NCI-H2227 (cell line): ENCODE results near the gene PRR19.
"Not testable (repeated sequence)": the region's sequence is repeated elsewhere in the genome, so short reads cannot be mapped to it uniquely, and the experiment has no call there.

Experiments used
- DNase-seq: peaks from one replicate; lab custom pipeline; 2025; ENCODE audit not compliant: unreplicated experiment; lab: John Stamatoyannopoulos, UW

PRR19 gene

DNA sequence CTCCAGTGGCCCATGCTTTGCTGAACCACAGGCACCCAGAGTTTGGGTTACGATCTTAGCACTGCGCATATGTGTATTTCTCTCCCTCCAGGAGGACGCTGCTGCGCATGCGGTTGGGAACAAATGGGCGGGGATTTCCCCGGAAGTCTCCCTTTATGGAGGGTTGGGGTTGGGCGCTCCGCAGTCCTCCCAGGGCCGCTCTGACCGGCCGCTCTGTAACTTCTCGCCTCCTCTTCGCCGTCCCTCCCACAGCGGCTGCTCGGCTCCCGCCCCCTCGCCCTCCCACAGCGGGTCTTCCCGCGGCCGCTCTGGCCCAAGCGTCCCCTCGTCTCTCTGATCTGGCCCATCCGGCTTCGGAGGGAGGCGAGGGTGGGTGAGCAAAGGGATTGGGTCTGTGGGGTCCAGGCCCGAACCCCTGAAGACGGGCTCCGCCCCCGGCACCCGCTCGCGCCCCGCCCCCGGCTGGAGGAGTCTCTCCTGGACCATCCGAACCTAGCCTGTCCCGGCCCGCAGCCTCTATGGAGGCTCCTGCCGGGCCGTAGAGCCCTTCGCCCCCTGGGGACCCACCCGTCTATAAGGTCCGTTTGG is 23.5 kb downstream of the PRR19 start, which contains the start of gene MEGF8:
MEGF8 (plus strand) TSS at position 328 of the 588 bp plus-strand sequence. CDS start 609 bp downstream, outside the sequence.
- DNase-seq: peak; percentile 100

DNA sequence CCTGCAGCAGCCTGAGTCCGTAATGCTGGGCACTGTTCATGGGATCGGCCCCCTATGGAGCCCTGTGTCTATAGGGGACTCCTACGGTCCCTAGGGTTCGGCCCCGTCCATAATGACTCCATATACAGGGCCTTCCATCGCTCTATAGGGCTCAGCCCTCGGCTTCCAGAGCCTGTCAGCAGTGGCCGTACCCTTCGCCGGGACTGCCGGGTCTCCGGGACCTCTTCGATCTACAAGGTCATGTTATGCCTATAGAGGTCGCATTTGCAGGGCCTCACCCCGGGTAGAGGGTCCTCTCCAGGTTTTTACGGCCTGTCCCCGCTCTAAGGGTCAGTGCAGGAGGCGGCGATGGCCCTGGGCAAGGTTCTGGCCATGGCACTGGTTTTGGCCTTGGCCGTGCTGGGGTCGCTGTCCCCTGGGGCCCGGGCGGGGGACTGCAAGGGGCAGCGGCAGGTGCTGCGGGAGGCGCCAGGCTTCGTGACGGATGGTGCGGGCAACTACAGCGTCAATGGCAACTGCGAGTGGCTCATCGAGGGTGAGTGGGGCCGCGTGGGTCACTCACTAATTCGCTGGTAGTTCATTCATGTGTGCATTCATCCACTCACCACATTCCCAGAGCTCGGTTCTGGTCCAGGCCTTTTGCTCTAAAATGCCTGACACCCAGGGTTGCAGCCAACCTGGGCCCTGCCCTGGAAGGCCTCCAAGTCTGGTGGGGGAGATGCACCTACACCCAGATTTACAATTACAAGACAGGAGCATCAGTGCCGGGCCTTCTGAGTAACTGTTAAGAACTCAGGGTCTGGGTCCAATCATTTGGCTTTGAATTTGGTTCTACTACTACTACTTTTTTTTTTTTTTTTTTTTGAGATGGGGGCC is 24.2 kb downstream of the PRR19 start:
- peak; percentile 65 for DNase-seq

DNA sequence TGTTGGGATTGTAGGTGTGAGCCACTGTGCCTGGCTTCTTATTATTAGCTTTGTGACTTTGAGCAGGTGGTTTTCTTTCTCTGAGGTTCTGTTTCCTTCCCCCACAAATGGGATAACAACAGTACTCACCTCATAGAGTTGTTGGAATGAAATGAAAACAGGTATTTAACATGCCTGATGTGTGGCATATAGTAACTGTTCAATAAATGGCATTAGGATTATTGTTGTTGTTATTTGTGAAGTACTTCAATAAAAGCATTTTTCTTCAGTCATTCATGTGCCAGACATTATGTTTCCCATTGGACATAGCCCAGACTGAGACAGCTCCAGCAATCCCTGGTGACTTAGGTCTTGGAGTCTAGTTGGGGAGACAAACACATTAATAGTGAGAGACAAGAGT is 25.0 kb downstream of the PRR19 start:
- no peak for DNase-seq

DNA sequence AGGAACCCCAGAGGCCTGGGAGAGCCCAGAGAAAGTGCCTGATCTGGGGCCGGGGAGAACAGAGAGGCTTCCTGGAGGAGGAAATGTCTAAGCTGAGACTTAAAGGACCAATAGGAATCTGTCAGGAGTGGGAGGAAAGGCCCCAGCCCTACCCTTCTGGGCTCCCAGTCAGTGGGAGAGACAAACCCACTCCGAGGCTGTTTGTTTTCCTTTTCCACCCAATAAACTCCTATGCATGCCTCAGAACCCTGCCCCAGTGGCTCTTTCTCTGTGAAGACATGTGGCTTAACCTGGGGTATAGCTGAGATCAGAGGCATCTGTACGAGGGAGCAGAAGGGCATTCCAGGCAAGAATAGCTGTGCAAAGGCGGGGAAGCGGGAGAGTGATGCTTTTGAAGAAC is 25.4 kb downstream of the PRR19 start:
- no peak for DNase-seq

DNA sequence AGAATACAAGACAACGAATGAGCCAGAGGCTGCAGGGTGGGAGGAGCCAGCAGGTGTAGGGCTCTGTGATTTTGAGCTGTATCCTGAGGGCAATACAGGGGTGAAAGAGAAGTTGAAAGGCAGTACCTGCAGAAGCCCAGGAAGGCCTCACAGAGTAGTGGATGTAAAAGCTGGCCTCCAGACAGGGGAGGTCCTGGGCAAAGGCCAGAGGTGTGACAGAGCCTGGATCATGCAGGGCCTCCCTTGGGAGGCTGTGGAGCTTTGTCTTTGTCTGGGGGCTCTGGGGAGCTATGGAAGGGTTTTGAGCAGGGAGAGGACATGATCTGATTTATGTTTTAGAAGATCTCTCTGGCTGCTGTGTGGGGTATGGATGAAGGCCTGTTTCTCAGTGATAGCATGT is 26.2 kb downstream of the PRR19 start:
- DNase-seq: no peak

DNA sequence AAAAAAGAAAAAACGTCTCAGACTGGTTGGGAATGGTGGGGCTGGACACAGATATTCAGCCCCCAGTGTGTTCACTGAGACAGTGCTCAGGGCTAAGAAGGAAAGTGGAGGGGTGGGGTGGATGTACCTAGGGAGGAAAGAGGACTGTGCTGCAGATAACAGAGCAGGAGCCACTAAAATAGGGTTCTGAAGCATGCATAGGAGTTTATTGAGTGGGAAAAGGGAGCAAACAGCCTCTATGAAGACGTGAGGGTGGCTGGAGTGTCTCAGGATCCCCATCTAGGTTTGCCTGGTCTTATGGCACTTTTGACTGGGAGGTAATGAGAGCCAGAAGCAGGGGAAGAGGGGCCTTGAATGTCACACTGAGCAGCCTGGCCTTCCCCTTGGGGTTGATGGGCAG is 26.9 kb downstream of the PRR19 start:
- DNase-seq: no peak

DNA sequence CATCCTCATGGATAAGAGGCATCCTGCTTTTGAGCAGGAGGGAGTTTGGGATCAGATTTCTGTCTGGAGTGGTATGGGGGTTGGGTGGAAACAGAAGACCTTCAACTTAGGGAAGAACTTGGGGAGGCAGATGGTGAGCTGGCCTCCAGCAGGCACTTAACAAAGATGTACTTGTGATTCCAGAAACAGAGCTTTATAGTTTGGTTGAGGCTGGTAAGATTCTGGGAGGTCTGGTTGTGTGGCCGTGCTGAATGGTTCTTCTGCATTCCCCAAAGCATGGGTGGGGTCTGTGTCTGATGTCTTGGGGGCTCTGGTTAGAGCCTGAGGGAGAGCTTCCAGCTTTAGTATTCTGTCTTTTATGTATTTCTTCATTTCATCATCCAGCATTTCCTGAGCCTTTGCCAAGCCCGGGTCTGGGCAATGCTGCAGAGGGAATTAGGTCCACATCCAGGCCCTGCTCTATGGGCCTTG is 28.3 kb downstream of the PRR19 start:
- no peak for DNase-seq

DNA sequence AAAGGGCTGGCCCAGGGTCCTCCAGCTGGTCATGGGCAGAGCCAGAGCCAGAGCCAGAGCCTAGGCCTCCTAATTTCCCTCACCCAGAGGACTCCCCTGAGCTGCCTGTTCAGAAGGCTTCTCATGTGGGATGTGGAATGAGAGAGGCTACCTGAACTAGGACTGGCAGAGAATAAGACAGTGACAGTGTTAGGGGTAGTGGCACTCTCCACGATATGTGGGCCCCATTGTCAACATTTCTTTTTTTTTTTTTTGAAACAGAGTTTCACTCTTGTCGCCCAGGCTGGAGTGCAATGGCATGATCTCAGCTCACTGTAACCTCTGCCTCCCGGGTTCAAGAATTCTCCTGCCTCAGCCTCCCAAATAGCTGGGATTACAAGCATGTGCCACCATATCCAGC is 29.4 kb downstream of the PRR19 start:
- DNase-seq: not testable (repeated sequence)

DNA sequence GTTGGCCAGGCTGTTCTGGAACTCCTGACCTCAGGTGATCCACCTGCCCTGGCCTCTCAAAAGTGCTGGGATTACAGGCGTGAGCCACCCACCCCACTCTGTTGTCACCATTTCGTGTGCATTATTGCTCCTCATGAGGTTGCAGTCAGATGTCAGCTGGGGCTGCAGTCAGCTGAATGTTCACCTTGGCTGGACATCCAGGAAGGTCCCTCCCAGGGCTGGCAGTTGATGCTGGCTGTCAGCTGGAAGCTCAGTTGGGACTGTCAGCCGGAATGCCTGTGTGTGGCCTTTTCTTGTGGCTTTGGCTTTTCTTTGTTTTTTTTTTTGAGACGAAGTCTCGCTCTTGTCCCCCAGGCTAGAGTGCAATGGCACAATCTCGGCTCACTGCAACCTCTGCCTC is 30.1 kb downstream of the PRR19 start:
- no peak for DNase-seq

DNA sequence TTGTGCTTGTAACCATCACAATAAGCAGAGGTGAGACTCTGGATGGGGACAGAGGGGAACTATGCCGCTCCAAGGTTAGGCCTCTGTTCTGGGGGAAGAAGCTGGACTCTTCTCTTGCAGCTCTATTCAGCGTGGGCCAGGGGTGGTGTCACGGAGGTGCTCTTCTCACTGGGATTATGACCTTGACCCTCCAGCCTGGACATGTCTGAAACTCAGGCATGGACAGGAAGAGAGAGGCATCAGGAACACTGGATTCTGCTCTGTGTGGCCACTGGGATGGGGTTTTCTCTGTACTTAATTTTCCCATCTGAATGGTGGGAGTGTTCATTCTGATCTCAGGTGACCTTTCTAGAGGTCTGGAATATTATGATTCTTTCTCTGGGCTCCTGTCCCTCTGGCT is 31.1 kb downstream of the PRR19 start:
- no peak for DNase-seq

DNA sequence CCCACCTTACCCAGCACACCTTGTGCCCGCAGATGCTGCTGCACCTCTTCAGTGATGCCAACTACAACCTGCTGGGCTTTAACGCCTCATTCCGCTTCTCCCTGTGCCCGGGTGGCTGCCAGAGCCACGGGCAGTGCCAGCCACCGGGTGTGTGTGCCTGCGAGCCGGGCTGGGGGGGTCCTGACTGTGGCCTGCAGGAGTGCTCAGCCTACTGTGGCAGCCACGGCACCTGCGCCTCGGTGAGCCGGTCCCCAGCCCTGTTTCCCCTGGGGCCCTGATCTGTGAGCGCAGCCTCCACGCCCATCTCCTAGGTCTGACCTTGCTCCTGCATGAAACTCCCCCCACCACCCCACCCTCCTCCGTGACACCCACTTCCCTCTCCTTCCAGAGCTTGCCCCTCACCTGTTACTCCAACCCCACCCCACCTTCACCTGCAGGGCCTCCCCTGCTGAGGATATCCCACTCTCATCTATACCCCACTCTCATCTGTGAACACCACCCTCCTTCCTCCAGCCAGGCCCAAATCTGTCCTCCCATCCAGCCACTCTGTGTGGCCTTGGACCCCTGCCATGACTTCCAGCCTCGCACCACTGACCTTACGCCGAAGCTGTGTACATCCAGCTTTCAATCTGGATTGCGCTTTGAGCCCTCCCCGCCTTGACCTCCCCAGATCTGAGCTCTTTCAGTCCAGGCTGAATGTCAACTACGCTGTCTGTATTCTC is 32.2 kb downstream of the PRR19 start:
- no peak for DNase-seq

DNA sequence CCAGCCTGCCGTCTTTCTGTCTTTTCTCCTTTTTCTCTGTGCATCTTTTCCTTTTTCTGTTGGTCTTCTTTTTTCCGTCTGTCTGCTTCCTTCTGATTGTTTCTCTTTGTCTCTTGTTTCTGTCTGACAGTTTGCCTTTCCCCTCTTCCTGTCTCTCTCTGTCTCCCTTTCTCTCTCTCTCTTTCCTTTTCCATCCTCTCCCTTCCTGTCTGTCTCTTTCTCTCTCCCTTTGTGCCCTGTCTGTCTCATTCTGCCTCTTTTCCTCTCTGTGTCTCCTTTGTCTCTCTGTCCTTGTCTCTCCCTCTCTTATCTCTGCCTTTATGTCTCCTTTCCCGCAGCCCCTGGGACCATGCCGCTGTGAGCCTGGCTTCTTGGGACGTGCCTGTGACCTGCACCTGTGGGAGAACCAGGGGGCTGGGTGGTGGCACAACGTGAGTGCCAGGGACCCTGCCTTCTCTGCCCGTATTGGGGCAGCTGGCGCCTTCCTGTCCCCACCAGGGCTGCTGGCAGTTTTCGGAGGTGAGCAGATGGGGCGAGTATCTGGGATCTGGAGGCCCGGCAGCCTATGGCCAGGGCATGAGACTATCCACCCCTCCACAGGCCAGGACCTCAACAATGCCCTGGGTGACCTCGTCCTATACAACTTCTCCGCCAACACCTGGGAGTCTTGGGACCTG is 32.9 kb downstream of the PRR19 start:
- DNase-seq: no peak

DNA sequence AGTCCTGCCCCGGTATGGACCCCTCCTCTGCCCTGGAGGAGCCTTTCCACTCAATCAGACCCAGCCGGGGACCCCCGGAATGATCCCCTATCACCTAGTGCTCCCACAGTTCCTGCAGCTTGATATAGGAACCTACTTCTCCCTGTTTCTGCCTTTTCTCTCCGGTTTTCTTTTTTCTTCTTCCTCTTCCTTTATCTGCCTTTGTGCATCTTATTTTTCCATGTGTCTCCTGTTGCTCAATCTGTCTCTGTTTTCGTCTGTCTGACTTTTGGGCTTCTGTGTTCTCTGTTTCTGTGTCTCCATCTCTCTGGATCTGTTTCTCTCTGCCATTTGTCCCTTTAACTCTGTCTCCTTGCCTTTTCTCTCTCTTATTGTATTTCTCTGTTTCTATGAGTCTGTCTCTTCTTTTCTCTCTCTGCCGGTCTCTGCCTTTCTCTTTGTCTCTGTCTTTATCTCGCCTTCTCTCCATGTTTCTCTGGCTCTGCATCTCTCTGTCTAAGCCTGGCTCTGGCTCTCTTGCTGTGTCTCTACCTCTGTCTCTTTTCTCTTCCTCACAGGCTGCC is 33.5 kb downstream of the PRR19 start:
- no peak for DNase-seq

DNA sequence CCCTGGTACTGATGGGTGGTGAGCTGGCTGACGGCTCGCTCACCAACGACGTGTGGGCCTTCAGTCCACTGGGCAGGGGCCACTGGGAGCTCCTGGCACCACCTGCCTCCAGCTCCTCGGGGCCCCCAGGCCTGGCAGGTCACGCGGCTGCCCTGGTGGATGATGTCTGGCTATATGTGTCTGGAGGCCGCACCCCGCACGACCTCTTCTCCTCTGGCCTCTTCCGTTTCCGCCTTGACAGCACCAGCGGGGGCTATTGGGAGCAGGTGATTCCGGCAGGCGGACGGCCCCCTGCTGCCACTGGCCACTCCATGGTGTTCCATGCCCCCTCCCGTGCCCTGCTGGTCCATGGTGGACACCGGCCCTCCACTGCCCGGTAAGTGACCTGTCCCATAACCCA is 34.0 kb downstream of the PRR19 start:
- no peak for DNase-seq

DNA sequence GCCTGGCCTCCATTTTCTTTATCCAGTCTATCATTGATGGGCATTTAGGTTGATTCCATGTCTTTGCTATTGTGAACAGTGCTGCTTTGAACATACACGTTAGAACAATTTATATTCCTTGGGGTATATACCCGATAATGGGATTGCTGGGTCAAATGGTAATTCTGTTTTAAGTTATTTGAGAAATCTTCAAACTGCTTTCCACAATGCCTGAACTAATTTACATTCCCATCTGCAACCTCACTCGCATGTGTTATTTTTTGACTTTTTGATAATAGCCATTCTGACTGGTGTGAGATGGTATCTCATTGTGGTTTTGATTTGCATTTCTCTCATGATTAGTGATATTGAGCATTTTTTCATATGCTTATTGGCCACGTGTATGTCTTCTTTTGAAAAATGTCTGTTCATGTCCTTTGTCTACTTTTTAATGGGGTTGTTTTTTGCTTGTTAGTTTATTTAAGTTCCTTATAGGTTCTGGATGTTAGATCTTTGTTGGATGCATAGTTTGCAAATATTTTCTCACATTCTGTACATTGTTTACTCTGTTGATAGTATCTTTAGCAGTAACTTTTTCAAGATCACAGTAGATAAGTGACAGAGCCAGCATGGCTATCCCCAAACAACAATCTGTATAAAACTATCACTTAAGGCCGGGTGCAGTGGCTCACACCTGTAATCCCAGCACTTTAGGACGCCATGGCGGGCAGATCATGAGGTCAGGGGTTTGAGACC is 37.4 kb downstream of the PRR19 start:
- not testable (repeated sequence) for DNase-seq

DNA sequence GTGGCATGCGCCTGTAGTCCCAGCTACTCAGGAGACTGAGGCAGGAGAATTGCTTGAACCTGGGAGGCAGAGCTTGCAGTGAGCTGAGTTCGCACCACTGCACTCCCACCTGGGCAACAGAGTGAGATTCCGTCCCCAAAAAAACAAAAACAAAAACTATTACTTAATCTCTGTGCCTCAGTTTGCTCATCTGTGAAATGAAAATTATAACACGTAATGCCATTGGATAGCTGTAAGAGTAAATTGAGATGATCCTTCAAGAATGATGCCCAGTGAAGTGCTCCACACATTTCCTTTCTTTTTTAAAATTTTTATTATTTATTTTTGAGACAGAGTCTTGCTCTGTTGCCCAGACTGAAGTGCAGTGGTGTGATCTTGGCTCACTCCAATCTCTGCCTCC is 38.0 kb downstream of the PRR19 start:
- not testable (repeated sequence) for DNase-seq

DNA sequence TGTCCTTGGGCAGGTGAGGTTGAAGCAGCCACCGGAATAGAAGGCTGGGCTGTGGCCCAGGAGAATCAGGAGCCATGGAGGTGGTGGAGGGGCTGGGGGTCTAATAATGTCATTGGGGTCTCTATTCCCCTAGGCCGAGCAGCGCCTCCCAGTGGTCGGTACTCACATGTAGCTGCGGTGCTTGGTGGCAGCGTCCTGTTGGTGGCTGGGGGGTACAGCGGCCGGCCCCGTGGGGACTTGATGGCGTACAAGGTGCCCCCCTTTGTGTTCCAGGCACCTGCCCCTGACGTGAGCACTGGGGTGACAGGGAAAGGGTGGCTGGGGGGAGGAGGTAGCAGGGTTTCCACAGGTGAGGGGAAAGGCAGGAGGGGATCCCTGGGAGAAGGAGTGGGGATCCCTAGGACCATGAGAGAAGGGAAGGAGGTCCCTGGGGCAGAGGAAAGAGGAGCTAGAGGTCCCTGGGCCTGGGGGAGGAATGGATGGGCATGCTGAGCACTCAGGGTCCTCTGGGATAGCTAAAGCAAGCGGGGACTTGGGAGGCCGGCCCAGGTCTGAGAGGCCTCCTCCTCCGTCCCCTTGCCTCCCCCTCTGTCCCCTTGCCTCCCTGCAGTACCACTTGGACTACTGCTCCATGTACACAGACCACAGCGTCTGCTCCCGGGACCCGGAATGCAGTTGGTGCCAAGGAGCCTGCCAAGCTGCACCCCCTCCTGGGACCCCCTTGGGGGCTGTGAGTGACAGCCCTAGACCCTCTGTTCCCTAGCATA is 41.6 kb downstream of the PRR19 start:
- DNase-seq: no peak

DNA sequence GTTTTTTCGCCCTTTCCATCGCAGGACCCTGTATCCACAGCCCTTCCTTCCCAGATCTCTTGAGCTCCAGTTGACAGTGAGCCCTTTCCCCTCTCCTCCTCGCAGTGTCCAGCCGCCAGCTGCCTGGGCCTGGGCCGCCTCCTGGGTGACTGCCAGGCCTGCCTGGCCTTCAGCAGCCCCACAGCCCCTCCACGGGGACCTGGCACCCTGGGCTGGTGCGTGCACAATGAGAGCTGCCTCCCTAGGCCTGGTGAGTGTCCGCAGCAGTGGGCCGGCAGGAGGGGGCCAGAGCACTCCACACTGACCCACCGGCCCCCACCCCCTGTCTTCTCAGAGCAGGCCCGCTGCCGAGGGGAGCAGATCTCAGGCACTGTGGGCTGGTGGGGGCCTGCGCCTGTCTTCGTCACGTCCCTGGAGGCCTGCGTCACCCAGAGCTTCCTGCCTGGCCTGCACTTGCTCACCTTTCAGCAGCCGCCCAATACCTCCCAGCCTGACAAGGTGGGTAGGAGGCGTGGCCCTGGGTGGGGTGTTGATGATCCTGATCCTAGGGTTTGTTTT is 42.5 kb downstream of the PRR19 start:
- no peak for DNase-seq

DNA sequence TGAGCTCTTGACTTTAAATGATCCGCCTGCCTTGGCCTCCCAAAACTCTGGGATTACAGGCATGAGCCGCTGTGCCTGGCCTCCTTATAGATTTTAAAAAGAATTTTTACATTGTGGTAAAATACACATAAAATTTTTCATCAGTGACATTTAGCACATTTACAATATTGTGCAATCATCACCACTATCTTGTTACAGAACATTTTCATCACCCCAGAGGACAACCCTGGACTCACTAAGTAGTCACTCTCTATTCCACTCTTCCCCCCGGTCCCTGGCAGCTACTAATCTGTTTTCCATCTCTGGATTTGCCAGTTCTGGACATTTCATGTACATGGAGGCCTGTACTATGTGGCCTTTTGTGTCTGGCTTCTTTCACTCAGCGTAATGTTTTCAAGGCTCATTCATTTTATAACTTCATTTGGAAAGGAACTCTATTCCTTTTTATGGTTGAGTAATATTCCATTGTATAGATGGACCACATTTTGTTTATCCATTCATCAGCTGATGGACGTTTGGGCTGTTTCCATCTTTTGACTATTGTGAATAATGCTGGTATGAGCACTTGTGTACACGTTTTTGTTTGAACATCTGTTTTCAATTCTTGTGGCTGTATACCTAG is 43.4 kb downstream of the PRR19 start:
- no peak for DNase-seq
